ENCODE data around the gene GATAD2B.

Gene GATAD2B

DNA sequence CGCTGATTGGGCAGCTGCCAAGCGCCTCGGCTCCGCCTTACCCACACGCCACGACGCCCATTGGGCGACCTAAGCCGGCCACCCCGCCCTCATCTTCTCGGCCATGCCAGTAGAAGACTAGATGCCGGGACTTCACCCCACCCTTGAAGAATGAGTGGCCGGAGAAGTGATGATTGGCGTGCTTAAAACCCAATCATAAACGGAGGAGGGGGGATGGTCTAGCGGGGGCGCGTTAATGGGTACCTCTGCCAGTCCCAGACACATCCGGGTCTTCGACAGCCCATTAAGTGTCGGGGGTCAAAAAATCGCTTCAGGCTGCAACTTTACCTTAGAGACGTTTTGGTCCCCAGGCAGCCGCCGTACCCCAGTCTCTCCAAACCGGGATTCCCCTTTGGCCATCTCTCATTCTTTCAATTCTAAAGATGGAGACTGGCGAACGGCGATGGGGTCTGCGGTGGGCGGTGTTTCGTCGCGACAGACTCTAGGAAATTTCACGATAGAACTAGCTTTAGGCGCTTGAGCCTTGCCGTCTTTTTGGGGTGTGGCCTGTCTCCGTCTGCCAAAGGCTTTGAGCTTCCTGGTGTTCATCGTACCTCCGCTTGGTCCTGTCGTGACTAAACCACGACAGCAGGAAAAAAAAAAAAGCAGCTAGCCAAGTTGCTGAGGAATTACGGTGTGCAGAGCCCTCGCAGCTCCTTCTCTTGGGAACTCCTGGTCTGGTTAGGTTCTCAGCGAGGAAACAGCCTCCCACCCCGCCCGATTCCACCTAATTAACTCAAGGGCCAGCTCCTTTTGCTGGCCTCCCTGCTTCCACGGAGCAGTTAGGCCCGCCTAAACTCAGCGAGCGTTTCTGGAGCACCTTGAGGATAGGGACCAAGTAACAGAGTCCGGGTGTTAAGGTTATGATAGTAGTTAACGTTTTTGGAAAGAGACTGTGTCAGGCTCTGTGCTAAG is at the start of gene GATAD2B:
TSS of gene GATAD2B (minus strand) at position 1 of the 954 bp plus-strand sequence. CDS start 94,625 bp downstream, outside the sequence.
- DNase-seq (ENCODE audit: low read depth): peak; percentile 100
- H3K4me3 ChIP-seq (ENCODE audit: low read length): peak within 1 kb of the TSS; percentile 84
- TF ChIP-seq, protein P1, sequence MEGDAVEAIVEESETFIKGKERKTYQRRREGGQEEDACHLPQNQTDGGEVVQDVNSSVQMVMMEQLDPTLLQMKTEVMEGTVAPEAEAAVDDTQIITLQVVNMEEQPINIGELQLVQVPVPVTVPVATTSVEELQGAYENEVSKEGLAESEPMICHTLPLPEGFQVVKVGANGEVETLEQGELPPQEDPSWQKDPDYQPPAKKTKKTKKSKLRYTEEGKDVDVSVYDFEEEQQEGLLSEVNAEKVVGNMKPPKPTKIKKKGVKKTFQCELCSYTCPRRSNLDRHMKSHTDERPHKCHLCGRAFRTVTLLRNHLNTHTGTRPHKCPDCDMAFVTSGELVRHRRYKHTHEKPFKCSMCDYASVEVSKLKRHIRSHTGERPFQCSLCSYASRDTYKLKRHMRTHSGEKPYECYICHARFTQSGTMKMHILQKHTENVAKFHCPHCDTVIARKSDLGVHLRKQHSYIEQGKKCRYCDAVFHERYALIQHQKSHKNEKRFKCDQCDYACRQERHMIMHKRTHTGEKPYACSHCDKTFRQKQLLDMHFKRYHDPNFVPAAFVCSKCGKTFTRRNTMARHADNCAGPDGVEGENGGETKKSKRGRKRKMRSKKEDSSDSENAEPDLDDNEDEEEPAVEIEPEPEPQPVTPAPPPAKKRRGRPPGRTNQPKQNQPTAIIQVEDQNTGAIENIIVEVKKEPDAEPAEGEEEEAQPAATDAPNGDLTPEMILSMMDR (conservative IDR thresholded peaks at IDR 0.05; ENCODE audit: low read depth, low read length): no peak

DNA sequence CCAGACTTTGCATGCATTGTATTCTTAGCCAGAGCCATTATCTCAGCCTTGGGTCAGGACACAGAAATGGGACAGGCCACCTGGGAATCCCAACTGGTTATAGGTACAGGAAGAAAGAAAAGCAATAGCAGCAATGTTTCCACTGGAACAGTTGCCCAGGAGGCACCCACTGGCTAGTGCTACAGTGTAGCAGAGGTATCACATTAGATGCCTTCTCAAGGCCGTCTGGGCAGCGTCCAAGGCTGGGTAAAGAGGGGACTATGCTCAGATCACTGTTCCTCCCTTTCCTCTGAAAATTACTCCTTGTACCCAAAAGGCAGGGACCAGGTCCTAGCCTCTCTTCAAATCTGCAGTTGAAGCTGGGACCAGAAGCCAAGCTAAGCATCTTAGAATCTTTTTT is 47.6 kb upstream of the GATAD2B start:
- no peak for DNase-seq (ENCODE audit: low read depth)
- TF ChIP-seq, protein P1 (conservative IDR thresholded peaks at IDR 0.05; ENCODE audit: low read depth, low read length): no peak
- H3K4me3 ChIP-seq (ENCODE audit: low read length): no peak overlapping the region

DNA sequence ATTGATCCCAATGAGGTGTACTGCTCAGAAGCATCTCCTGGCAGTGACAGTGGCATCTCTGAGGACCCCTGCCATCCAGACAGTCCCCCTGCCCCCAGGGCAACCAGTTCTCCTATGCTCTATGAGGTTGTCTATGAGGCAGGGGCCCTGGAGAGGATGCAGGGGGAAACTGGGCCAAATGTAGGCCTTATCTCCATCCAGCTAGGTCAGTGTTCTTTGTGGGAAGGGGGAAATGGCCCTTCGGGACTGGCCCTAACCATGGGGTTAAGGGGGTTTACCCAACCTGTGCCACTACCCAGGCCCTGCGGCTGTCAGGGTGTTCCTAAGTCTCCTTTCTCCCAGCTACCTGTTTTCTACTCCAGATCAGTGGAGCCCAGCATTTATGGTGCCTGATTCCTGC is 46.2 kb upstream of the GATAD2B start:
- H3K4me3 ChIP-seq (ENCODE audit: low read length): peak overlapping the region; percentile 38
- TF ChIP-seq, protein P1 (conservative IDR thresholded peaks at IDR 0.05; ENCODE audit: low read depth, low read length): no peak
- no peak for DNase-seq (ENCODE audit: low read depth)

DNA sequence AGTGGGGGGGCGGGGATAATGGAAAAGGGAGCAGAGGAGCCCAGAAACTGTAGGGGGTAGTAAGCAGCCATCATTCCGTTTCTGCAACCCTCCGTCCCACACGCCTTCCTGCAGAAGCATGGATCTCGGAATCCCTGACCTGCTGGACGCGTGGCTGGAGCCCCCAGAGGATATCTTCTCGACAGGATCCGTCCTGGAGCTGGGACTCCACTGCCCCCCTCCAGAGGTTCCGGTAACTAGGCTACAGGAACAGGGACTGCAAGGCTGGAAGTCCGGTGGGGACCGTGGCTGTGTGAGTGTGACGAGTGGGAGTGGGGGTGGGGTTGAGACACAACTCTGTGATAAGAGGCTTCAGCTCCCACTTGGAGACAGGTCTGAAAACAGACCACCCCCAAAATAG is 45.6 kb upstream of the GATAD2B start:
- TF ChIP-seq, protein P1 (conservative IDR thresholded peaks at IDR 0.05; ENCODE audit: low read depth, low read length): no peak
- peak overlapping the region; percentile 38 for H3K4me3 ChIP-seq (ENCODE audit: low read length)
- DNase-seq (ENCODE audit: low read depth): no peak

DNA sequence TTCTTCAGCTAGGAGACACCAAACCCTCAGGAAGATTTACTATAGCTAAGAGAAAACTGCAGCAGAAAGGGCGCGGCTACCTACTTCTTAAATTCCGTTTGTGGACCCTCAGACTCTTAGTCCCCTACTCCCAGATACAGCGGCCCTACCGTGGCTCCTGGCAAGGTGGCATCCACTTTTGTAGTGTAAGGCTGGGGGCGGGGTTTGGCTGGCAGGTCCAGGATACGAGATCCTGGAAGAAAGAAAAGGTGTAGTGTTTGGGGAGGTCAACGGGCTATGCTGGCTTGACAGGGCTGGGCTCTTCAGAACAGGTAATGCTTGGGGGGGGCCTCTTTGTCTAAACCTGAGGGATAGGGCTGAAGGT is 45.2 kb upstream of the GATAD2B start:
- TF ChIP-seq, protein P1 (conservative IDR thresholded peaks at IDR 0.05; ENCODE audit: low read depth, low read length): no peak
- DNase-seq (ENCODE audit: low read depth): no peak
- H3K4me3 ChIP-seq (ENCODE audit: low read length): peak overlapping the region; percentile 38

DNA sequence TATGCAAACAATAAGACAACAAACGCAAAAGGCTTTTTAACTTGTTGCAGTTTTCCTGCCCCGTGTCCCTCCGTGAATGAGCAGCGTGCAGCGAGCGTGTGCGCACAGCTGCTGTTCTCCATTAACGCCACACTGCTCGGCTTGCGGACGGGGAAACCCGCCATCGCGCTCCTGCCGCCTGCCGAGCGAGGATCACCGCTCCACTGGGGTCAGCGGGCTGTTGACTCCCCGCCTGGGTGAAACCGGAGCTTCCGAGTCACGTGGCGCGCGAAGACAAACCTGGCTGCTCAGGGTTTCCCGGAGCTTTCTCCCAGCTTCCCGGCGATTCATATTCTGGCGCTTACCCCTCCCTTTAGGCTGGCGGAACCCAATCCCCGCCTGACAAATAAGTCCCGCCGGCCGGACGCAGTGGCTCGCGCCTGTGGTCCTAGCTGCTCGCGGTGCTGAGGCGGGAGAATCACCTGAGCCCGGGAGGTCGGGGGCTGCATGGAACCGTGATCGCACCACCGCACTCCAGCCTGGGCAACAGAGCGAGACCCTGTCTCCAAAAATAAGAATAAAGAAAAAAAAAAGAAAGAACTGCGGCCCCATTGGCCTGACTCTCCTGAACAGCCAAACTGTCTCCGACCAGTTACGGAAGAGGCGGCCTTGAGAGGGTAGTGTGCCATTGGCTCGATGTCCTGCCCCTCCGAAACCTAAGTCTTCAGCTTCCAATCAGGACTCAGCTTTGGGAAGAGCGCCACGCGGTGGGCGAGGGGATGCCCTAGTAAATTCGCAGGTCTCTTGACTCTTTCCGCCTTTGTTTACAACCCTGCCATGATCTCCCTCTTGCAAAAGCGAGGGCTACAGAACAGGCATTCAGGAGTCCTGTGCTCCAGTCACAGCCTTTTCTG is 44.6 kb upstream of the GATAD2B start, which contains the start of gene CREB3L4:
TSS of gene CREB3L4 (plus strand) at position 796 of the 893 bp plus-strand sequence. CDS start 624 bp downstream, outside the sequence.
- peak within 1 kb of the TSS; percentile 38 for H3K4me3 ChIP-seq (ENCODE audit: low read length)
- TF ChIP-seq, protein P1 (conservative IDR thresholded peaks at IDR 0.05; ENCODE audit: low read depth, low read length): peak; percentile 46
- DNase-seq (ENCODE audit: low read depth): peak; percentile 97

All from retinal pigment epithelial cell (primary cell).